ENCODE data around the gene APIP. TPM values are rescaled to one million over a fixed set of nuclear protein-coding genes. Genes with fewer than 3 reads are reported as not detected.

The APIP gene
- polyA plus RNA-seq, 2 of the 4 experiments (the other 2 are of a cell fraction), result 42.4 to 55.6 TPM

DNA sequence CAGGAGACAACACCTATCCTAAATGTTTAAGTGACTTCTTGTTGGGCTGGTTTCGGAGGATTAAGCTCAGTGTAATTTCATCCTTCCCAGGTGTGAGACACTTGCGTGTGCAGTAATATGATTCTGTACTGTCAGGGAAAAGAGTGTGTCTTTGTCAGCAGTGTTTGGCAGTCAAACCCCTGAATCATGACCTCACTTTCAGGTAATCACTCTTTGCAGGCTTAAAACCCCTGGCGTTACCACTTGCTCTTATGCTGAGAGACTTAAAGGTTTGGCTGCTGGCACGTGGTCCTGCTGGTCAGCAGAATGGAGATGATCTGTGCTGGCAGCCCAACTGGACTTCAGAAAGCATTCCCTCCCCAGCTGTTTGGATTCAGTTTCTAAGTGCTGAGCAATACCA is 56.1 kb downstream of the APIP start:
- H3K9me3 ChIP-seq, result no peaks in the 10 kb centered on the region; the same call in 2 of the 3 replicates
- H3K27ac ChIP-seq, result no peak overlapping the region
- ATAC-seq (no peak), DNase-seq (ENCODE audit: low read depth in 1 of 2, low spot score in 1 of 2) (no peak), FAIRE-seq (no peak)
- TF ChIP-seq EHMT2 (IDR thresholded peaks at IDR 0.05; ENCODE audit: low read depth), result no peak
- TF ChIP-seq NR3C1 (IDR thresholded peaks at IDR 0.05), result no peak
- TF ChIP-seq, protein P1, sequence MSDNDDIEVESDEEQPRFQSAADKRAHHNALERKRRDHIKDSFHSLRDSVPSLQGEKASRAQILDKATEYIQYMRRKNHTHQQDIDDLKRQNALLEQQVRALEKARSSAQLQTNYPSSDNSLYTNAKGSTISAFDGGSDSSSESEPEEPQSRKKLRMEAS (IDR thresholded peaks at IDR 0.05), result no peak
- TF ChIP-seq, protein P2, sequence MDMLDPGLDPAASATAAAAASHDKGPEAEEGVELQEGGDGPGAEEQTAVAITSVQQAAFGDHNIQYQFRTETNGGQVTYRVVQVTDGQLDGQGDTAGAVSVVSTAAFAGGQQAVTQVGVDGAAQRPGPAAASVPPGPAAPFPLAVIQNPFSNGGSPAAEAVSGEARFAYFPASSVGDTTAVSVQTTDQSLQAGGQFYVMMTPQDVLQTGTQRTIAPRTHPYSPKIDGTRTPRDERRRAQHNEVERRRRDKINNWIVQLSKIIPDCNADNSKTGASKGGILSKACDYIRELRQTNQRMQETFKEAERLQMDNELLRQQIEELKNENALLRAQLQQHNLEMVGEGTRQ (IDR thresholded peaks at IDR 0.05), result no peak
- no peak for TF ChIP-seq ZFP36 (IDR thresholded peaks at IDR 0.05; ENCODE audit: borderline replicate concordance, partially characterized antibody)
- TF ChIP-seq RARB (CRISPR knock-in tag; IDR thresholded peaks at IDR 0.05), result no peak
- TF ChIP-seq, protein P3, sequence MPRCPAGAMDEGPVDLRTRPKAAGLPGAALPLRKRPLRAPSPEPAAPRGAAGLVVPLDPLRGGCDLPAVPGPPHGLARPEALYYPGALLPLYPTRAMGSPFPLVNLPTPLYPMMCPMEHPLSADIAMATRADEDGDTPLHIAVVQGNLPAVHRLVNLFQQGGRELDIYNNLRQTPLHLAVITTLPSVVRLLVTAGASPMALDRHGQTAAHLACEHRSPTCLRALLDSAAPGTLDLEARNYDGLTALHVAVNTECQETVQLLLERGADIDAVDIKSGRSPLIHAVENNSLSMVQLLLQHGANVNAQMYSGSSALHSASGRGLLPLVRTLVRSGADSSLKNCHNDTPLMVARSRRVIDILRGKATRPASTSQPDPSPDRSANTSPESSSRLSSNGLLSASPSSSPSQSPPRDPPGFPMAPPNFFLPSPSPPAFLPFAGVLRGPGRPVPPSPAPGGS (IDR thresholded peaks at IDR 0.05), result no peak
- TF ChIP-seq RFX5 (IDR thresholded peaks at IDR 0.05), result no peak
- TF ChIP-seq, protein P4, sequence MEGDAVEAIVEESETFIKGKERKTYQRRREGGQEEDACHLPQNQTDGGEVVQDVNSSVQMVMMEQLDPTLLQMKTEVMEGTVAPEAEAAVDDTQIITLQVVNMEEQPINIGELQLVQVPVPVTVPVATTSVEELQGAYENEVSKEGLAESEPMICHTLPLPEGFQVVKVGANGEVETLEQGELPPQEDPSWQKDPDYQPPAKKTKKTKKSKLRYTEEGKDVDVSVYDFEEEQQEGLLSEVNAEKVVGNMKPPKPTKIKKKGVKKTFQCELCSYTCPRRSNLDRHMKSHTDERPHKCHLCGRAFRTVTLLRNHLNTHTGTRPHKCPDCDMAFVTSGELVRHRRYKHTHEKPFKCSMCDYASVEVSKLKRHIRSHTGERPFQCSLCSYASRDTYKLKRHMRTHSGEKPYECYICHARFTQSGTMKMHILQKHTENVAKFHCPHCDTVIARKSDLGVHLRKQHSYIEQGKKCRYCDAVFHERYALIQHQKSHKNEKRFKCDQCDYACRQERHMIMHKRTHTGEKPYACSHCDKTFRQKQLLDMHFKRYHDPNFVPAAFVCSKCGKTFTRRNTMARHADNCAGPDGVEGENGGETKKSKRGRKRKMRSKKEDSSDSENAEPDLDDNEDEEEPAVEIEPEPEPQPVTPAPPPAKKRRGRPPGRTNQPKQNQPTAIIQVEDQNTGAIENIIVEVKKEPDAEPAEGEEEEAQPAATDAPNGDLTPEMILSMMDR (IDR thresholded peaks at IDR 0.05), result no peak
- TF ChIP-seq MAZ (IDR thresholded peaks at IDR 0.05; ENCODE audit: borderline replicate concordance, low read depth, low read length), result no peak
- no peak for TF ChIP-seq NPAS2 (CRISPR knock-in tag; IDR thresholded peaks at IDR 0.05; ENCODE audit: borderline replicate concordance)
- TF ChIP-seq NFE2L2 (conservative IDR thresholded peaks at IDR 0.05; ENCODE audit: low read length), result no peak
- TF ChIP-seq HOXB13 (CRISPR knock-in tag; IDR thresholded peaks at IDR 0.05; ENCODE audit: low read depth), result no peak
- no peak for TF ChIP-seq SMC3 (IDR thresholded peaks at IDR 0.05)
- TF ChIP-seq, protein P5, sequence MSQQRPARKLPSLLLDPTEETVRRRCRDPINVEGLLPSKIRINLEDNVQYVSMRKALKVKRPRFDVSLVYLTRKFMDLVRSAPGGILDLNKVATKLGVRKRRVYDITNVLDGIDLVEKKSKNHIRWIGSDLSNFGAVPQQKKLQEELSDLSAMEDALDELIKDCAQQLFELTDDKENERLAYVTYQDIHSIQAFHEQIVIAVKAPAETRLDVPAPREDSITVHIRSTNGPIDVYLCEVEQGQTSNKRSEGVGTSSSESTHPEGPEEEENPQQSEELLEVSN (IDR thresholded peaks at IDR 0.05; ENCODE audit: borderline replicate concordance, low read depth), result no peak
- no peak for TF ChIP-seq MAFK (IDR thresholded peaks at IDR 0.05; ENCODE audit: partially characterized antibody)
- TF ChIP-seq JUNB (IDR thresholded peaks at IDR 0.05), result no peak
- H3K4me2 ChIP-seq, result no peak overlapping the region
- CTCF ChIA-PET, result interaction anchor here (1.5 kb wide), 1 partner anchor 31 kb away, joined by 3 read pairs; no protein-coding TSS in a partner anchor
- POLR2A ChIA-PET, result no interaction called here
- no peak overlapping the region for H3K4me3 ChIP-seq
- 79% methylated on average over 4 of the region's 4 CpGs for WGBS (ENCODE audit: missing lambda C conversion rate)
- no peaks in the 10 kb centered on the region; the same call in 2 of the 3 replicates for H3K4me1 ChIP-seq

DNA sequence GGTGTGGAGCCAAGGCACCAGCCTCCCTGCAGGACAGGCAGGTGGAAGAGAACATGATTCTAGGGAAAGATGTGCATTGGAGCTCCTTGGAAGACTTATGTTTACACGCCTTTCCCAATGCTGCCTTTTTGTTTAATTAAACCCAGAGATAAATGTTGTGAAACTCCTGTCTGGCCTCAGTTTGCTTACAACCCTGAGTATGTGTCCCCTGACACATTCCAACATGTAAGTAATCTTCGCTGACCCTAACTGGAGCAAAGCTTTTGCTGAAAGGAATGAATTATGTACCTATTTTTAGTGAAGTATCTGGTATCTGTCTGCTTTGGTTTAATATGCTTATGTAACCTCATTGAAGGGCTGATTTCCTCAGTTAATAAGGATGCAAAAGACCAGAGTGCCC is 56.7 kb downstream of the APIP start:
- Histone ChIP-seq H3K4me2 (no peak overlapping the region), H3K9me3 (no peaks in the 10 kb centered on the region; the same call in 2 of the 3 replicates), H3K27ac (no peak overlapping the region; a peak in 1 of 6 replicates), H3K4me1 (no peaks in the 10 kb centered on the region; the same call in 2 of the 3 replicates), H3K4me3 (no peak overlapping the region)
- CTCF ChIA-PET, result interaction anchor here (1.5 kb wide), 1 partner anchor 32 kb away, joined by 3 read pairs; no protein-coding TSS in a partner anchor
- no peak for DNase-seq (ENCODE audit: low read depth in 1 of 2, low spot score in 1 of 2)
- POLR2A ChIA-PET, result no interaction called here
- no peak for ATAC-seq
- WGBS (ENCODE audit: missing lambda C conversion rate), result 76% methylated on average over 2 of the region's 2 CpGs
- FAIRE-seq, result no peak
- TF ChIP-seq SMC3 (IDR thresholded peaks at IDR 0.05), result no peak
- TF ChIP-seq, protein P6, sequence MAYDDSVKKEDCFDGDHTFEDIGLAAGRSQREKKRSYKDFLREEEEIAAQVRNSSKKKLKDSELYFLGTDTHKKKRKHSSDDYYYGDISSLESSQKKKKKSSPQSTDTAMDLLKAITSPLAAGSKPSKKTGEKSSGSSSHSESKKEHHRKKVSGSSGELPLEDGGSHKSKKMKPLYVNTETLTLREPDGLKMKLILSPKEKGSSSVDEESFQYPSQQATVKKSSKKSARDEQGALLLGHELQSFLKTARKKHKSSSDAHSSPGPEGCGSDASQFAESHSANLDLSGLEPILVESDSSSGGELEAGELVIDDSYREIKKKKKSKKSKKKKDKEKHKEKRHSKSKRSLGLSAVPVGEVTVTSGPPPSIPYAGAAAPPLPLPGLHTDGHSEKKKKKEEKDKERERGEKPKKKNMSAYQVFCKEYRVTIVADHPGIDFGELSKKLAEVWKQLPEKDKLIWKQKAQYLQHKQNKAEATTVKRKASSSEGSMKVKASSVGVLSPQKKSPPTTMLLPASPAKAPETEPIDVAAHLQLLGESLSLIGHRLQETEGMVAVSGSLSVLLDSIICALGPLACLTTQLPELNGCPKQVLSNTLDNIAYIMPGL (CRISPR knock-in tag; IDR thresholded peaks at IDR 0.05; ENCODE audit: borderline replicate concordance), result no peak
- TF ChIP-seq, protein P4 (IDR thresholded peaks at IDR 0.05), result no peak
- TF ChIP-seq CHD4 (IDR thresholded peaks at IDR 0.05; ENCODE audit: borderline replicate concordance), result no peak
- no peak for TF ChIP-seq POLR2A (IDR thresholded peaks at IDR 0.05; ENCODE audit: low read length)
- TF ChIP-seq, protein P7, sequence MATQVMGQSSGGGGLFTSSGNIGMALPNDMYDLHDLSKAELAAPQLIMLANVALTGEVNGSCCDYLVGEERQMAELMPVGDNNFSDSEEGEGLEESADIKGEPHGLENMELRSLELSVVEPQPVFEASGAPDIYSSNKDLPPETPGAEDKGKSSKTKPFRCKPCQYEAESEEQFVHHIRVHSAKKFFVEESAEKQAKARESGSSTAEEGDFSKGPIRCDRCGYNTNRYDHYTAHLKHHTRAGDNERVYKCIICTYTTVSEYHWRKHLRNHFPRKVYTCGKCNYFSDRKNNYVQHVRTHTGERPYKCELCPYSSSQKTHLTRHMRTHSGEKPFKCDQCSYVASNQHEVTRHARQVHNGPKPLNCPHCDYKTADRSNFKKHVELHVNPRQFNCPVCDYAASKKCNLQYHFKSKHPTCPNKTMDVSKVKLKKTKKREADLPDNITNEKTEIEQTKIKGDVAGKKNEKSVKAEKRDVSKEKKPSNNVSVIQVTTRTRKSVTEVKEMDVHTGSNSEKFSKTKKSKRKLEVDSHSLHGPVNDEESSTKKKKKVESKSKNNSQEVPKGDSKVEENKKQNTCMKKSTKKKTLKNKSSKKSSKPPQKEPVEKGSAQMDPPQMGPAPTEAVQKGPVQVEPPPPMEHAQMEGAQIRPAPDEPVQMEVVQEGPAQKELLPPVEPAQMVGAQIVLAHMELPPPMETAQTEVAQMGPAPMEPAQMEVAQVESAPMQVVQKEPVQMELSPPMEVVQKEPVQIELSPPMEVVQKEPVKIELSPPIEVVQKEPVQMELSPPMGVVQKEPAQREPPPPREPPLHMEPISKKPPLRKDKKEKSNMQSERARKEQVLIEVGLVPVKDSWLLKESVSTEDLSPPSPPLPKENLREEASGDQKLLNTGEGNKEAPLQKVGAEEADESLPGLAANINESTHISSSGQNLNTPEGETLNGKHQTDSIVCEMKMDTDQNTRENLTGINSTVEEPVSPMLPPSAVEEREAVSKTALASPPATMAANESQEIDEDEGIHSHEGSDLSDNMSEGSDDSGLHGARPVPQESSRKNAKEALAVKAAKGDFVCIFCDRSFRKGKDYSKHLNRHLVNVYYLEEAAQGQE (IDR thresholded peaks at IDR 0.05), result no peak
- TF ChIP-seq RCOR1 (IDR thresholded peaks at IDR 0.05; ENCODE audit: low read depth, low read length), result no peak
- no peak for TF ChIP-seq ZNF302 (CRISPR knock-in tag; IDR thresholded peaks at IDR 0.05)
- TF ChIP-seq PHF8 (IDR thresholded peaks at IDR 0.05; ENCODE audit: borderline replicate concordance, low read depth), result no peak
- no peak for TF ChIP-seq CEBPB (IDR thresholded peaks at IDR 0.05)

All from A549 (cell line).